Embryonic facial prominence (tissue), 1 donor: ENCODE data around the gene COL5A1.

Experiments used
- DNase-seq: peaks from one replicate; pipeline ENCODE4 v3.0.0-alpha.2; 2016; ENCODE audit errors: extremely low spot score

Gene COL5A1

GRCh38 chr9:134741846-134742245 lies 100.2 kb downstream of the COL5A1 start:
- DNase-seq: no peak

- DNase-seq: no peak
These were observed 101.4 kb downstream of the COL5A1 start for GRCh38 chr9:134742822-134743535.

GRCh38 chr9:134743853-134744252 lies 102.2 kb downstream of the COL5A1 start:
- no peak for DNase-seq

GRCh38 chr9:134744385-134745295 lies 103.0 kb downstream of the COL5A1 start:
- no peak for DNase-seq

- DNase-seq: no peak
These were observed 106.4 kb downstream of the COL5A1 start for GRCh38 chr9:134747951-134748489.

- DNase-seq: no peak
These were observed 107.0 kb downstream of the COL5A1 start for GRCh38 chr9:134748591-134748990.

- no peak for DNase-seq
These were observed 109.0 kb downstream of the COL5A1 start for GRCh38 chr9:134750450-134751155.

GRCh38 chr9:134751622-134752021 lies 110.0 kb downstream of the COL5A1 start:
- DNase-seq: no peak

- DNase-seq: no peak
These were observed 111.0 kb downstream of the COL5A1 start for GRCh38 chr9:134752471-134753168.

GRCh38 chr9:134753191-134753590 lies 111.6 kb downstream of the COL5A1 start:
- no peak for DNase-seq

GRCh38 chr9:134755221-134755907 lies 113.8 kb downstream of the COL5A1 start:
- DNase-seq: no peak

- no peak for DNase-seq
These were observed 114.5 kb downstream of the COL5A1 start for GRCh38 chr9:134756098-134756497.

- DNase-seq: no peak
These were observed 115.8 kb downstream of the COL5A1 start for GRCh38 chr9:134757216-134757975.

- DNase-seq: no peak
These were observed 117.5 kb downstream of the COL5A1 start for GRCh38 chr9:134758949-134759607.

GRCh38 chr9:134759913-134760312 lies 118.3 kb downstream of the COL5A1 start:
- no peak for DNase-seq

- no peak for DNase-seq
These were observed 119.3 kb downstream of the COL5A1 start for GRCh38 chr9:134760750-134761420.

GRCh38 chr9:134764473-134765269 lies 123.1 kb downstream of the COL5A1 start:
- no peak for DNase-seq

- no peak for DNase-seq
These were observed 124.2 kb downstream of the COL5A1 start for GRCh38 chr9:134765785-134766184.
